Activated T-cell treated with anti-CD3 and anti-CD28 coated beads for 24 hours (primary cell): ENCODE results near the gene USF1.
"Not testable (repeated sequence)": the region's sequence is repeated elsewhere in the genome, so short reads cannot be mapped to it uniquely, and the experiment has no call there.

Source experiments
- DNase-seq: peaks from one replicate; pipeline ENCODE4 v3.0.0-alpha.2; 2020; ENCODE audit warnings: low read depth

The USF1 gene

GRCh38 chr1:161079436-161080110, 33.8 kb upstream of the USF1 start:
- DNase-seq: no peak

- no peak for DNase-seq
Observed at GRCh38 chr1:161077426-161077825, 31.6 kb upstream of the USF1 start.

- no peak for DNase-seq
Observed at GRCh38 chr1:161076410-161076809, 30.6 kb upstream of the USF1 start.

GRCh38 chr1:161074676-161075368, 29.0 kb upstream of the USF1 start:
- DNase-seq: no peak

- no peak for DNase-seq
Observed at GRCh38 chr1:161073474-161074121, 27.8 kb upstream of the USF1 start.

GRCh38 chr1:161072751-161073449, 27.1 kb upstream of the USF1 start:
- no peak for DNase-seq

GRCh38 chr1:161071886-161072371, 26.2 kb upstream of the USF1 start:
- peak; percentile 24 for DNase-seq

GRCh38 chr1:161070761-161071160, 25.0 kb upstream of the USF1 start:
- DNase-seq: no peak

- peak; percentile 74 for DNase-seq
Observed at GRCh38 chr1:161069731-161070270, 24.0 kb upstream of the USF1 start, which contains the start of gene ARHGAP30. TSS of gene ARHGAP30 (minus strand) at chr1:161069891. CDS start at chr1:161069624, 267 bp downstream.

- DNase-seq: peak; percentile 11
Observed at GRCh38 chr1:161069241-161069640, 23.5 kb upstream of the USF1 start.

- DNase-seq: peak; percentile 72
Observed at GRCh38 chr1:161068306-161069234, 22.8 kb upstream of the USF1 start.

- no peak for DNase-seq
Observed at GRCh38 chr1:161066694-161067093, 20.9 kb upstream of the USF1 start.

GRCh38 chr1:161065681-161066080, 19.9 kb upstream of the USF1 start:
- not testable (repeated sequence) for DNase-seq

GRCh38 chr1:161063936-161064335, 18.2 kb upstream of the USF1 start:
- DNase-seq: not testable (repeated sequence)

- no peak for DNase-seq
Observed at GRCh38 chr1:161061419-161061818, 15.6 kb upstream of the USF1 start.

GRCh38 chr1:161059293-161059692, 13.5 kb upstream of the USF1 start:
- DNase-seq: no peak

- DNase-seq: no peak
Observed at GRCh38 chr1:161054805-161055204, 9.0 kb upstream of the USF1 start.

GRCh38 chr1:161054232-161054631, 8.5 kb upstream of the USF1 start:
- DNase-seq: no peak

- DNase-seq: no peak
Observed at GRCh38 chr1:161052899-161053298, 7.1 kb upstream of the USF1 start.

GRCh38 chr1:161051219-161051618, 5.4 kb upstream of the USF1 start:
- DNase-seq: no peak
